TTC549 (cell line): Measurements from ENCODE around the gene SMIM11.

ENCODE experiments used
- FAIRE-seq: peaks from 2 replicates; lab custom pipeline; 2012; peaks lifted over from hg19 to GRCh38; lab: Jason Lieb, UNC

Gene SMIM11

GRCh38 chr21:34374940-34375618 is at the start of gene SMIM11:
Gene SMIM11 (plus strand): TSS chr21:34375507. CDS start chr21:34379505, 3,998 bp downstream.
- FAIRE-seq: peak; percentile 28

- no peak for FAIRE-seq
Measured at GRCh38 chr21:34330055-34330454, 45.3 kb upstream of the SMIM11 start.

- no peak for FAIRE-seq
Measured at GRCh38 chr21:34331726-34332125, 43.6 kb upstream of the SMIM11 start.

GRCh38 chr21:34332347-34332746 is 43.0 kb upstream of the SMIM11 start:
- FAIRE-seq: no peak

- no peak for FAIRE-seq
Measured at GRCh38 chr21:34333121-34333739, 42.1 kb upstream of the SMIM11 start.

- no peak for FAIRE-seq
Measured at GRCh38 chr21:34335316-34335715, 40.0 kb upstream of the SMIM11 start.

GRCh38 chr21:34336245-34336644 is 39.1 kb upstream of the SMIM11 start:
- no peak for FAIRE-seq

- no peak for FAIRE-seq
Measured at GRCh38 chr21:34336756-34337391, 38.4 kb upstream of the SMIM11 start.

- FAIRE-seq: no peak
Measured at GRCh38 chr21:34337741-34338140, 37.6 kb upstream of the SMIM11 start.

GRCh38 chr21:34338226-34338625 is 37.1 kb upstream of the SMIM11 start:
- FAIRE-seq: no peak

GRCh38 chr21:34340061-34340460 is 35.2 kb upstream of the SMIM11 start:
- no peak for FAIRE-seq

GRCh38 chr21:34342476-34342875 is 32.8 kb upstream of the SMIM11 start:
- FAIRE-seq: no peak

GRCh38 chr21:34343347-34343746 is 32.0 kb upstream of the SMIM11 start:
- no peak for FAIRE-seq

- FAIRE-seq: no peak
Measured at GRCh38 chr21:34343838-34344381, 31.4 kb upstream of the SMIM11 start.

- no peak for FAIRE-seq
Measured at GRCh38 chr21:34344584-34344983, 30.7 kb upstream of the SMIM11 start.

GRCh38 chr21:34345091-34345871 is 30.0 kb upstream of the SMIM11 start:
- FAIRE-seq: no peak

GRCh38 chr21:34345892-34346291 is 29.4 kb upstream of the SMIM11 start:
- no peak for FAIRE-seq

- FAIRE-seq: no peak
Measured at GRCh38 chr21:34348890-34349519, 26.3 kb upstream of the SMIM11 start.

GRCh38 chr21:34351786-34352241 is 23.5 kb upstream of the SMIM11 start:
- FAIRE-seq: no peak

GRCh38 chr21:34352556-34352955 is 22.8 kb upstream of the SMIM11 start:
- no peak for FAIRE-seq

- FAIRE-seq: no peak
Measured at GRCh38 chr21:34353182-34353581, 22.1 kb upstream of the SMIM11 start.

- FAIRE-seq: no peak
Measured at GRCh38 chr21:34354836-34355235, 20.5 kb upstream of the SMIM11 start.
